Left lung (tissue), 10 donors: Measurements from ENCODE around the gene EHD1. TPM values are rescaled to one million over a fixed set of nuclear protein-coding genes. Genes with fewer than 3 reads are reported as not detected.

Source experiments
- ATAC-seq: fragments of 200-7000 bp; cut with Tn5 transposase; one replicate; pipeline ENCODE4 v1.9.1; 2020; ENCODE audit warnings: moderate library complexity
- DNase-seq, 4 donors: peaks; one replicate each; pipeline ENCODE4 v3.0.0-alpha.2; 2013 to 2020
- H3K27ac ChIP-seq, 2 donors: fragments of 200-600 bp; sonication (generic) in 1 of 2; one replicate each; pipeline versions ENCODE4 v1.5.0 to v1.8.0; 2020 to 2021
- H3K27me3 ChIP-seq, 2 donors: fragments of 200-600 bp; sonication (generic) in 1 of 2; one replicate each; pipeline versions ENCODE4 v1.5.0 to v1.8.0; 2020 to 2021
- H3K36me3 ChIP-seq, 2 donors: fragments of 200-600 bp; sonication (generic) in 1 of 2; one replicate each; pipeline versions ENCODE4 v1.5.0 to v1.8.0; 2020 to 2021
- H3K4me1 ChIP-seq, 2 donors: fragments of 200-600 bp; one replicate each; pipeline ENCODE4 v1.8.0; 2021
- H3K4me3 ChIP-seq, 2 donors: fragments of 200-600 bp; sonication (generic) in 1 of 2; one replicate each; pipeline versions ENCODE4 v1.5.0 to v1.8.0; 2020 to 2021; ENCODE audit warnings: mild to moderate bottlenecking in 1 of 2
- H3K9me3 ChIP-seq, 2 donors: fragments of 200-600 bp; sonication (generic) in 1 of 2; one replicate each; pipeline versions ENCODE4 v1.5.0 to v1.8.0; 2020 to 2021
- CTCF ChIP-seq, 2 donors: fragments of 200-600 bp; sonication (generic) in 1 of 2; IDR thresholded peaks; one replicate each; pipeline versions ENCODE4 v1.5.0 to v1.8.0; 2021; ENCODE audit warnings: antibody characterized with exemption in 2 of 2
- intact Hi-C, 2 donors: fragments of 100-400 bp; cut with DNase I; formaldehyde crosslinking; loops; one replicate each; pipeline versions ENCODE4 v1.11.2 to v1.14.2; 2022
- polyA plus RNA-seq, 6 donors: library from polyadenylated mRNA; unstranded; fragments of 120-200 nt; gene quantifications; one replicate each; pipeline ENCODE4 v1.2.1, GENCODE V29; 2013; ENCODE audit not compliant: insufficient read length in 6 of 6
- total RNA-seq, 2 donors: library from RNA; stranded (reverse); fragmentation: NEBNext Ultra II Directional; extraction: Animal tissue kit (Norgen Biotek cat#: 25700); gene quantifications; one replicate each; pipeline ENCODE4 v1.2.1, GENCODE V29; 2021
- donor health status: DM: no; HTN: yes; CAD: no.
- donor health status: DM: no; HTN: no; CAD: no.

The EHD1 gene
- total and polyA plus RNA-seq, 8 donors: 44.7 to 153 (median 55.4) TPM

- no peaks in the 10 kb centered on the region for H3K9me3 ChIP-seq
- H3K4me3 ChIP-seq: no peak overlapping the region
- H3K27ac ChIP-seq: no peak overlapping the region
- ATAC-seq (no peak), DNase-seq (no peak)
- peaks cover 3 to 6% of the 10 kb centered on the region in 2 donors for H3K4me1 ChIP-seq
- intact Hi-C loops: no loop called here
- peaks cover 0 to 87% of the 10 kb centered on the region in 2 donors for H3K36me3 ChIP-seq
- H3K27me3 ChIP-seq: no peaks in the 10 kb centered on the region
- TF ChIP-seq CTCF (IDR thresholded peaks at IDR 0.05): no peak
Observed at GRCh38 chr11:64910451-64911093, 32.2 kb upstream of the EHD1 start.

DNA sequence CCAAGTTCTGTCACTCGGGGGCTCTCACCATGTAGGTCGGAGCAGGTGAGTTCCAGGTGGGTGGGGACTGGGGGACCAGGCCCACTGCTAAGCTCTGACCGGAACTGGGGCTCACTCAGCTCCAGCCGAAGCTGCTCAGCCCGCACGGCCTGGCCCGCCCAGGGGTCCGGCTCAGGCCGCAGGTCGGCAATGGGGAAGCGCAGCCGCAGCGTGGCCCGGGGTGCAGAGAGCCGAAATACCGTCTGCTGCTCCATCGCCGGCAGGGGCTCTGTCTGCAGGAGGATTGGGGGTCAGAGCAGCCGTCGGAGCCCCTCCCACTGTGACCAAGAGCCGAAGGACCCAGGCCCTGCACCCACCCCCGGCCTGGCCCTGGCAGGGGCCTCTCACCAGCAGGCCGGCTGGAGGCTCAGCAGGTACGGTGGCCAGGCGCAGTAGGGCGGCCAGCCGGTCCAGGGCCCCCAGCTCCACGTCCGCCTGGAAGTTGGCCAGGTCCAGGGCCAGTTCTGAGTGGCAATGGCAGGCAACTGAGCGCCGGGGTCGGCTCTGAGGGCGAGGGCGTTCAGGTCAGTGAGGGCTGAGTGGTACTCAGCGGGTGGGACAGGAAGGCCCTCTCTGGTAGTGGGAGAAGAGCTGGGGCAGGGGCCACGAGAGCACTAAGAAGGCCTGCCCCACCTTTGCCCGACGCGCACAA, 31.4 kb upstream of the EHD1 start:
- no peak overlapping the region for H3K4me3 ChIP-seq
- H3K4me1 ChIP-seq: no peaks in the 10 kb centered on the region
- no peak for TF ChIP-seq CTCF (IDR thresholded peaks at IDR 0.05)
- H3K36me3 ChIP-seq: peaks cover 0 to 95% of the 10 kb centered on the region in 2 donors
- no peak overlapping the region for H3K27ac ChIP-seq
- DNase-seq (no peak), ATAC-seq (no peak)
- intact Hi-C loops: no loop called here
- H3K27me3 ChIP-seq: no peaks in the 10 kb centered on the region
- no peaks in the 10 kb centered on the region for H3K9me3 ChIP-seq

GRCh38 chr11:64908766-64909165, 30.3 kb upstream of the EHD1 start:
- no peaks in the 10 kb centered on the region for H3K9me3 ChIP-seq
- intact Hi-C loops: no loop called here
- TF ChIP-seq CTCF (IDR thresholded peaks at IDR 0.05): no peak
- no peaks in the 10 kb centered on the region for H3K27me3 ChIP-seq
- ATAC-seq (no peak), DNase-seq (no peak)
- no peak overlapping the region for H3K4me3 ChIP-seq
- H3K4me1 ChIP-seq: no peaks in the 10 kb centered on the region
- peaks cover 0 to 100% of the 10 kb centered on the region in 2 donors for H3K36me3 ChIP-seq
- H3K27ac ChIP-seq: no peak overlapping the region

DNA sequence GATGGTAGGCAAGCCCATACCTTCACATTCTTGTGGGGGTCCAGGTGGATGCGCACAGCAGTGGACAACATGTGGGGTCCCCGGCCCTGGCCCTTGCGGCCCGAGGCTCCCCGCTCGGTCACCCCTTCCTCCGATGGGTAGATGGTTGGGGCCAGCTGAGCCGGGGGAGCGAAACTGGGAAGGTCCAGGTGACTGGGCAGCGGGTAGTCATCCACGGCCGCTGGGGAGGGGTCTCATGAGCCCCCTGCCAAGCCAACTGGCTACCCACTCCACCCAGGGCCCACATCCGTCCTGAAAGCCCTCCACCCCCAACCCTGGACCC, 27.9 kb upstream of the EHD1 start:
- intact Hi-C loops: no loop called here
- H3K36me3 ChIP-seq: peaks cover 0 to 100% of the 10 kb centered on the region in 2 donors
- no peaks in the 10 kb centered on the region for H3K9me3 ChIP-seq
- no peak overlapping the region for H3K27ac ChIP-seq
- no peak overlapping the region for H3K4me3 ChIP-seq
- ATAC-seq (no peak), DNase-seq (no peak)
- no peaks in the 10 kb centered on the region for H3K4me1 ChIP-seq
- H3K27me3 ChIP-seq: no peaks in the 10 kb centered on the region
- TF ChIP-seq CTCF (IDR thresholded peaks at IDR 0.05): no peak

DNA sequence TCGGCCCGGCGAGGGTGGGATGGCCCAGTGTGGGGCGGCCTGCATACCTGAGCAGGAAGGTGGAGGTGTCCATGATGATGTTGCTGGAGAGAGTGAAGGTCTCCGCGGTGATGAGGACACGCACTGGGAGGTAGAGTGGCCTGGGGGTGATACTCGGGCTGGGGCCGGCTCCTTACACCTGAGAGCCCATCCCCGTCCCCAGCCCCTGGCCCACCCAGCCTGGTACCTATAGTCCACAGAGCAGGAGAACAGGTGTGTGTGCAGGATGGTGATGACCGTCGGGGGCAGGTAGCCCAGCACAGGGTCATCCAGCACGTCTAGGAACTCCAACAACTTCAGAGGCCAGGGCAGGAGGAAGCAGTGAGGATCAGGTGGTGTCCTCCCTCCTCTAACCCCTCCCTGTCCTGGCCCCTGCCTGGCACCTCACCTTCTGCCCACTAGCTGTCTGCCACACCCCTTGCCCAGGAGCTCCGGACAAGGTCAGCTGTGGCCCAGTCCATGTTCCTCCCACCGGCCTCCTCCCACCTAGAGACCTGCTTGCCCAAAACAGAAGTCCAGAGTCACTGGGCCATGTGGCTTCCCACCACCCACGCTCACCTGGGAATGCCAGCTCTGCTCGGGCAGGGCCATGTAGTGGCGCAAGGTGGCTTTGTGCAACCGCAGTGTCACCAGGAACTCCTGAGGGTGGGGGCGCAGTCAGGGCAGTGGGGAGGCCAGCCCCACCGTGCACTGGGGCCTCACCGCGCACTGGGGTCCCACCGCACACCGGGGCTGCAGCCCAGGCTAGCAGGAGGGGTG, 27.3 kb upstream of the EHD1 start:
- DNase-seq (no peak), ATAC-seq (no peak)
- no peak for TF ChIP-seq CTCF (IDR thresholded peaks at IDR 0.05)
- intact Hi-C loops: no loop called here
- Histone ChIP-seq H3K4me1 (no peaks in the 10 kb centered on the region), H3K4me3 (no peak overlapping the region), H3K27me3 (no peaks in the 10 kb centered on the region), H3K9me3 (no peaks in the 10 kb centered on the region), H3K27ac (no peak overlapping the region), H3K36me3 (peaks cover 0 to 100% of the 10 kb centered on the region in 2 donors)
